Measurements from ENCODE around the gene BAD. TPM values are rescaled to one million over a fixed set of nuclear protein-coding genes. Genes with fewer than 3 reads are reported as not detected.

BAD gene
- polyA plus RNA-seq, 1 donor (not counting 4 experiments of a cell fraction or from before 2014, with no cell fraction given) = 58.3 TPM

DNA sequence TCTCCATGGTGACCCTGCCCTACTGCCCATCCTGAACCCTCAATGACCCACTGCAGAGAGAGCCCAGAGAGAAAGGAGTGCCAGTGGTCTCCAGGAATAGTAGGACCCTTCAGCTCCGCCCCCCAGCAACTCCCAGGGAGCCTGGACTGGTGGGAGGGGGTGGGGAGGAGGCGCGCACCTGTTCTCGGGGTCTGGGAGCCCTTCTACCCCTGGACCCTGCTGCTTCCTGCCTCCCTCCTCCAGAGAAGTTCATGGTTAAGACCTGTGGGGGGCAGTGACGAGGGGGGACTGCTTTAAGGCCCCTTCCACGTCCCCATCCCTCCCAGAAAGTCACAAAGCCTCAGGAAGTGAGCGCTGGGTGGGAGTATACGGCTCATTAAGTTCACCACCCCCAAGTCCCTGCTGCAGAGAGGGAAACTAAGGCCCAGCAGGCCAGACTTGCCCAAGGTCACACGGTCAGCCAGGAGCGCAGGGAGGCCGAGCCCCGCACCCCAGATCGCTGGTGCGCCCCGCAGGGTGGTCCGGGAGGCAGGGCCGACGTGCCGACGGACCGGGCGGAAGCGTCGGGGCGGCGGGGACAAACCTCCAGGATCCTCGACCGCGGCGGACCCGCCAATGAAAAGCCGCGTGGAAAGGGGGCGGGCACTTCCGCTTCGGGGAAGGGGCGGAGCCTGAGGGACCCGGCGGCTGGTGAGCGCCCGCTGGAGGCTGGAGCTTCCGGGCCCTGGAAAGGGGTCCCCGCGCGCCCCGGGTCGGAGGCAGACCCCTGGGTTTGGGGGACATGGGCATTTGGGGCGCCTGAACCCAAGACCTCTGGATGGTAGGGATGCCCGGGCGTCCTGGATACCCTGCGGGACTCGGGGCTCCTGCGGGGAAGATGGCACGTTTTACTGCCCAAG lies 58.6 kb downstream of the BAD start, which contains the start of the genes NUDT22 and TRPT1:
NUDT22 (plus strand) TSS at position 667 of the 899 bp plus-strand sequence. CDS start 379 bp downstream, outside the sequence.
TRPT1 (minus strand) TSS at position 579 of the 899 bp plus-strand sequence; CDS start at position 253, 326 bp downstream.
- peak within 1 kb of the TSS; percentile 95 for H3K4me2 ChIP-seq (ENCODE audit: control insufficient read depth, extremely low read depth, insufficient read depth, low read depth, low read length)
- H3K4me1 ChIP-seq (ENCODE audit: control insufficient read depth, extremely low read depth, insufficient read depth, low read length) = peaks cover 38% of the 10 kb centered on the region
- peak within 1 kb of the TSS; percentile 85 for H3K9ac ChIP-seq (ENCODE audit: control insufficient read depth, extremely low read depth, insufficient read depth, low read length)
- no peak for FAIRE-seq
- H3K79me2 ChIP-seq (ENCODE audit: control insufficient read depth, insufficient read depth, low read length) = peaks cover 18% of the 10 kb centered on the region
- dilution Hi-C loops (cut with MboI; ENCODE audit: extremely low pct_ligation_motif_present, low sequenced_read_pairs) = no loop called here
- no peaks in the 10 kb centered on the region for H3K9me1 ChIP-seq (ENCODE audit: control insufficient read depth, extremely low read depth, insufficient read depth, low read length)
- H2AFZ ChIP-seq (ENCODE audit: control insufficient read depth, low read length) = peak within 1 kb of the TSS; percentile 71
- H3K9me3 ChIP-seq (ENCODE audit: control insufficient read depth, low read depth, low read length) = no peaks in the 10 kb centered on the region
- H3K27me3 ChIP-seq (ENCODE audit: control insufficient read depth, extremely low read depth, insufficient read depth, low read length) = no peaks in the 10 kb centered on the region
- peak within 1 kb of the TSS; percentile 58 for H3K27ac ChIP-seq (ENCODE audit: control insufficient read depth, insufficient read depth, low read length)
- H3K36me3 ChIP-seq (ENCODE audit: control insufficient read depth in 2 of 2, extremely low read depth in 1 of 2, insufficient read depth in 2 of 2, low read length in 2 of 2) = peaks cover 5% of the 10 kb centered on the region in 2 experiments
- no peak for DNase-seq (ENCODE audit: low read depth, low spot score)
- peak within 1 kb of the TSS; percentile 83 to 89 (median 88) for H3K4me3 ChIP-seq (ENCODE audit: control insufficient read depth in 2 of 3, extremely low read depth in 1 of 3, insufficient read depth in 2 of 3, low read depth in 1 of 3, low read length in 3 of 3)
- no peaks in the 10 kb centered on the region for H4K20me1 ChIP-seq (ENCODE audit: control insufficient read depth, extremely low read depth, insufficient read depth, low read length)
- no peak for TF ChIP-seq EZH2 (IDR thresholded peaks at IDR 0.05; ENCODE audit: low read length)
- TF ChIP-seq, protein P1, sequence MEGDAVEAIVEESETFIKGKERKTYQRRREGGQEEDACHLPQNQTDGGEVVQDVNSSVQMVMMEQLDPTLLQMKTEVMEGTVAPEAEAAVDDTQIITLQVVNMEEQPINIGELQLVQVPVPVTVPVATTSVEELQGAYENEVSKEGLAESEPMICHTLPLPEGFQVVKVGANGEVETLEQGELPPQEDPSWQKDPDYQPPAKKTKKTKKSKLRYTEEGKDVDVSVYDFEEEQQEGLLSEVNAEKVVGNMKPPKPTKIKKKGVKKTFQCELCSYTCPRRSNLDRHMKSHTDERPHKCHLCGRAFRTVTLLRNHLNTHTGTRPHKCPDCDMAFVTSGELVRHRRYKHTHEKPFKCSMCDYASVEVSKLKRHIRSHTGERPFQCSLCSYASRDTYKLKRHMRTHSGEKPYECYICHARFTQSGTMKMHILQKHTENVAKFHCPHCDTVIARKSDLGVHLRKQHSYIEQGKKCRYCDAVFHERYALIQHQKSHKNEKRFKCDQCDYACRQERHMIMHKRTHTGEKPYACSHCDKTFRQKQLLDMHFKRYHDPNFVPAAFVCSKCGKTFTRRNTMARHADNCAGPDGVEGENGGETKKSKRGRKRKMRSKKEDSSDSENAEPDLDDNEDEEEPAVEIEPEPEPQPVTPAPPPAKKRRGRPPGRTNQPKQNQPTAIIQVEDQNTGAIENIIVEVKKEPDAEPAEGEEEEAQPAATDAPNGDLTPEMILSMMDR (optimal IDR thresholded peaks at IDR 0.05 in 1 of 3, IDR thresholded peaks at IDR 0.05 in 1 of 3, conservative IDR thresholded peaks at IDR 0.05 in 1 of 3; ENCODE audit: extremely low read depth in 1 of 3, insufficient read depth in 2 of 3, low read length in 3 of 3) = peak; percentile 15 to 40 (median 37)

DNA sequence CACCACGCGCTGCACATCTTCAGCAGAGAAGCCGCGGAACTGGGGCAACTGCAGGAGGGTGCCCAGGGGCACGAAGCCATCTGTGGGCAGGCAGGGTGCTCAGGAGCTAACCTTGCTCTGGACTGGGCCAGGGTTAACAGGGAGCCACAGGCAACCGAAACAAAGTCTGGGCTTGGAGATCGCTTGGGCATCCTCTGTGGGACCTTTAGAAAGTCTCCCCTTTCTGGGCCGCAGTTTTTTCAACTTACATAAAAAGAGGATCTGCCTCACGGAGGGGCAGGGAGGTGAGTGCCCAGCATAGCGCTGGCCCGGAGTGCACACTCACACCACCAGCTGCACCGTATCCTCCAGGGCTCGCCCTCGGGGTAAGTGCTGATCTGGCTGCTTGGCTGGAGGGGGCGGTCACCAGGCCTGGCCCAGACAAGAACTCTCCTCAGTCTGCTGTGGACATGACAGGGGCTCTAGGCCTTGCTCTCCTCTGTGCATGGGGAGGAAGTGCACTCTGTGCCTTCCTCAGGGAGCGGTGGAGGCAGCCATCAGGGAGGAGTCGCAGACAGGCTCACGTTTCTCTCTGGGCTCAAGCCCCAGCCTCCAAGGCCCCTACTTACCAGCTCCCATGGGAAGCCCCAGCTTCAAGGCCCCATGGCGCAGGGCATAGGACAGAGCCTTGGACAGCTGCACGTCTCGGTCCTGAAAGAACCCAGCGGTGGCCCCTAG lies 59.4 kb downstream of the BAD start:
- H4K20me1 ChIP-seq (ENCODE audit: control insufficient read depth, extremely low read depth, insufficient read depth, low read length) = no peaks in the 10 kb centered on the region
- peak overlapping the region; percentile 95 for H3K4me2 ChIP-seq (ENCODE audit: control insufficient read depth, extremely low read depth, insufficient read depth, low read depth, low read length)
- dilution Hi-C loops (cut with MboI; ENCODE audit: extremely low pct_ligation_motif_present, low sequenced_read_pairs) = no loop called here
- no peak overlapping the region for H3K27ac ChIP-seq (ENCODE audit: control insufficient read depth, insufficient read depth, low read length)
- H3K4me1 ChIP-seq (ENCODE audit: control insufficient read depth, extremely low read depth, insufficient read depth, low read length) = peaks cover 35% of the 10 kb centered on the region
- peak overlapping the region; percentile 83 to 89 (median 88) for H3K4me3 ChIP-seq (ENCODE audit: control insufficient read depth in 2 of 3, extremely low read depth in 1 of 3, insufficient read depth in 2 of 3, low read depth in 1 of 3, low read length in 3 of 3)
- peaks cover 18% of the 10 kb centered on the region for H3K79me2 ChIP-seq (ENCODE audit: control insufficient read depth, insufficient read depth, low read length)
- H3K9ac ChIP-seq (ENCODE audit: control insufficient read depth, extremely low read depth, insufficient read depth, low read length) = peak overlapping the region; percentile 85
- no peaks in the 10 kb centered on the region for H3K27me3 ChIP-seq (ENCODE audit: control insufficient read depth, extremely low read depth, insufficient read depth, low read length)
- H3K9me3 ChIP-seq (ENCODE audit: control insufficient read depth, low read depth, low read length) = no peaks in the 10 kb centered on the region
- no peak for FAIRE-seq
- H2AFZ ChIP-seq (ENCODE audit: control insufficient read depth, low read length) = no peak overlapping the region
- TF ChIP-seq EZH2 (IDR thresholded peaks at IDR 0.05; ENCODE audit: low read length) = no peak
- TF ChIP-seq, protein P1 (optimal IDR thresholded peaks at IDR 0.05 in 1 of 3, IDR thresholded peaks at IDR 0.05 in 1 of 3, conservative IDR thresholded peaks at IDR 0.05 in 1 of 3; ENCODE audit: extremely low read depth in 1 of 3, insufficient read depth in 2 of 3, low read length in 3 of 3) = no peak
- no peaks in the 10 kb centered on the region for H3K9me1 ChIP-seq (ENCODE audit: control insufficient read depth, extremely low read depth, insufficient read depth, low read length)
- H3K36me3 ChIP-seq (ENCODE audit: control insufficient read depth in 2 of 2, extremely low read depth in 1 of 2, insufficient read depth in 2 of 2, low read length in 2 of 2) = peaks cover 5% of the 10 kb centered on the region in 2 experiments
- DNase-seq (ENCODE audit: low read depth, low spot score) = no peak

Measured in keratinocyte (primary cell).